Measurements from ENCODE around the gene PIP5K1B.

- TF ChIP-seq CTCF (IDR thresholded peaks at IDR 0.05; ENCODE audit: low read depth, low read length, poor library complexity, severe bottlenecking) (no peak), EZH2phosphoT487 (IDR thresholded peaks at IDR 0.05; ENCODE audit: borderline replicate concordance, low read length) (no peak)
These were observed 93.4 kb downstream of the PIP5K1B start for GRCh38 chr9:68798423-68798822.
